ACHN (cell line): ENCODE data around the gene GDPD4.

Experiments
- DNase-seq: peaks from one replicate; pipeline ENCODE4 v3.0.0-alpha.2; 2015
- in situ Hi-C: cut with HindIII; loops from 2 replicates; pipeline ENCODE4 v1.10.0; 2017; ENCODE audit warnings: low sequenced_read_pairs, low pct_ligation_motif_present, low pct_unique_long_range_greater_than_20kb

GDPD4 gene

DNA sequence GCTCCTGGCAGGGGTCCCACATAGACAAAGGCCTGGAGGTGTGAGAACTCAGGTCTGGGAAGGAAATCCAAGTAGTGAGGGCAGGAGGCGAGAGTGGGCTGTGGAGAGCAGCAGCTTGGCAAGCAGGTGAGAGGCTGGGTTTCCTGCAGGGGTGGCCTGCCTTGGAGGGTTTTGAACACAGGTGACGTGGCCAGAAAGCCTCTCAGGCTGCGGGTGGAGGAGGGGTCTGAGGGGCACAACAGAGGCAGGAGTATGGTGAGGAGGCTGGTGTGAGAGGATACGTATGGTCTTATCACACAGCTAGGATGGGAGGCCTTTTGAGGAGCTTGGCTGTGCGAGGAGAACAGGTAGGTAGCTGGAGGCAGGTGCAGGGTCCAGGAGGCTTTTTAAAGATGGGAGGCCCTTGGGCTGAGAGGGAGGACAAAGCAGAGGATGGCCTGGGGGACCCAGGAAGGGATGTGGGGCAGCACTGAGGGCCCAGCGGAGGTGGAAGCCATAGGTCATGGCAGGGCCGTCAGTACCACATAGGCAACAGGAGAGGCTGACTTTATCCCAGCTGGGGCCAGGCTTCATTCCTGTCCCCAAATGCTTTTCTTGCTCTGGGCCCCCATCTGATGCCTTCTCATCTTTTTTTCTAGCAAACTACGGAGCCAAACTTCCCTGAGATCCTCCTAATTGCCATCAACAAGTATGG, 89.0 kb downstream of the GDPD4 start:
- in situ Hi-C loops = no loop called here
- DNase-seq = no peak

DNA sequence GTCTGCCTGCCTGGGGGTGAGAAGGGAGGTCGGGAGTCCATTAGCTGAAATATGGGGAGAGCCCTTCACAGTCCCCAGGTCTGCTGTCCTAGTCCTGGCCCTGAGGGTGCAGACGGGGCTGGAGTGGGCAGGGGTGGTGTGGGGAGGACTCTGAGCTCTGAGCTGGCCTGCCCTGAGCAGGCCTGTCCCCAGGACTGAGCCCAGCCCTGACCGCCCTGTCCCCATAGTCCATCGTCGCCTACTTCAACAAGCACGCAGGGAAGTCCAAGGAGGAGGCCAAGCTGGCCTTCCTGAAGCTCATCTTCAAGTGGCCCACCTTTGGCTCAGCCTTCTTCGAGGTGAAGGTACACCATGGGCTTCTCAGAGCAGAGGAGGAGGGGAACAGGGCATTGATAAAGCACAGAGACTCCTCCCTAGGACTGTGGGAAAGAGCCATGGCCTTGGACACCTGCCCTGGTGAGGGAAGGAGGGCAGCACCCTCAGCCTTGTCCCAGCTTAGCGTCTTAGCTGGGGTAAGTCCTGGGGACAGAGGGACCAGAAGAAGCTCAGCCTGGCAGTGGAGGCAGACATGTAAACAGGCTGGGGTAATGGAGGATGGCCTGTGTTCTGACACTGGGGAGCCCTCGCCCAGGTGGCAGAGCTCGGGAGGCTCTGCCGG, 89.8 kb downstream of the GDPD4 start:
- no peak for DNase-seq
- in situ Hi-C loops = no loop called here

DNA sequence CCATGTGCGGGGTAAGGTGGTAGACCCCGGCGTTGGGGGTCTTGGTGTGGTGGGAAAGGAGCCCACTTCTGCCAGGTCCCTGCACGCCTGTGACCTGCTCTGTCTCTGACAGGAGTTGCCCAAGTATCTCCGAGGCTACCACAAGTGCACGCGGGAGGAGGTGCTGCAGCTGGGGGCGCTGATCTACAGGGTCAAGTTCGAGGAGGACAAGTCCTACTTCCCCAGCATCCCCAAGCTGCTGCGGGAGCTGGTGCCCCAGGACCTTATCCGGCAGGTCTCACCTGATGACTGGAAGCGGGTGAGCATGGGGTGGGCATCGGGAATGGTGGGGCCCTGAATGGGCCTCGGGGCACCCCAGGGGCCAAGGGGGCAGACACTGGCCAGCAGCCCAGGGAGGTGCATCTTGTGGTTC, 90.4 kb downstream of the GDPD4 start:
- in situ Hi-C loops = no loop called here
- no peak for DNase-seq

DNA sequence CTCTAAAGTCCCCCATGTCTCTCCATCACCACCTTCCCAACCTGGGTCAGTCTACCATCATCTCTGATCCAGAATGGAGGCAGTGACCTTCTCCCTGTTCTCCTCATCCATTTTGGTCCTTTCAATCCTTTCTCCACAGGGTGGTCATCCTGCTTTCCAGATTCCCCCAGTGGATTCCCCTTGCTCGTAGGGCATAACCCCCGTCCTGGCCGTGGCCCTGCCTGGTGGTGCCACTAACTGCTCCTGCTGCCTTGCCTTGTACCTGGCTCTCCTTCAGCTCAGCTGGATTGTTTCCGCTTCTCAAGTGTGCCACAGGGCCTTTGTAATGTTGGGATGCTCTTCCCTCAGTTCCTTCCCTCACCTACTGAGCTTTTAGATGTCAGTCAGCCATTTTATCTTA, 91.8 kb downstream of the GDPD4 start:
- no peak for DNase-seq
- in situ Hi-C loops = no loop called here

DNA sequence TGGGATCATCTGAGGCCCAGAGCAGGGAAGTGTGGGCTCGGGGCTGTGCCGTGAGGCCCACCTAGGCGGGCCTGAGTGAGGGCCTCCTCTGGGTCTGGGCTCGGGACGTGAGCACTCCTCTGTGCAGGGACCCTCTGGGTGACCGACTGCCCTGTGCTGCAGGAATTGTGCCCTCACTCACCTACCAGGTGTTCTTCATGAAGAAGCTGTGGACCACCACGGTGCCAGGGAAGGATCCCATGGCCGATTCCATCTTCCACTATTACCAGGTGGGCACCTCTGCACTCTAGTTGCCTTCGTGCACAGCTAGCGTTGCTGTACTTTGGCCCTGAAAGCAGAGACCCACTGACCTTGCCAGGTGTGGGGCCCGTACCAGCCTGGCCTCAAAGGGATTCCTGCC, 93.0 kb downstream of the GDPD4 start:
- no peak for DNase-seq
- in situ Hi-C loops = no loop called here

DNA sequence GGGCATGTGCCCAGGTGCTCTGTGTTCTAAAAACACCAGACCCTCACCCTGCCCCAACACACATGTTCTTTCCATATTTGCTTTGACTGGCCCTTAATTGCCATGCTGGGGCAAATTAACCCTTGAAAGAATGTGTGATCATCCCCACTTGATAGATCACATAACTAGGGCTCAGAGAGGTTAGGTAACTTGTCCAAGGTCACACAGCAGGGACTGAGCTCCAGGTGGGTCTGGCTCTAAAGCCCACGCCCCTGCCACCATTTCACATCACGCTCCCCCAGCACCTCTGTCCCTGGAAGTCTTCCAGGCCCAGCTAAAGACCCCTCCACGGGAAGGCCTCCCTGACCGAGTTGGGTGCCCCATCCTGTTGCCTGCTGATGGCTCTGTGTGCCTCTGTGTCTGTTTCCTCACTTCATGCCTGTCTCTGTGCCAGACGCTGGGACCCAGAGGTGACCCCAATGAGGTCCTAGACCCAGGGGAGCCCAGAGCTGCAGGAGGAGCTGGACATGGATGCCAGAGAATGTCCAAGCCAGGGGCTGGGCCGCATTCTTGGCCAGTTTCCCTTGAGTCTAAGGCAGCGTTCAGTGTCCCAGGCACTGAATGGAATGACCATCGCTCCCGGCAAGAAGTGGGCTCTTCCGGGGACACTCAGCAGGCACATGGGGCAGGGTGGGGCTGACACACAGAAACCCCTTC, 93.7 kb downstream of the GDPD4 start:
- in situ Hi-C loops = no loop called here

DNA sequence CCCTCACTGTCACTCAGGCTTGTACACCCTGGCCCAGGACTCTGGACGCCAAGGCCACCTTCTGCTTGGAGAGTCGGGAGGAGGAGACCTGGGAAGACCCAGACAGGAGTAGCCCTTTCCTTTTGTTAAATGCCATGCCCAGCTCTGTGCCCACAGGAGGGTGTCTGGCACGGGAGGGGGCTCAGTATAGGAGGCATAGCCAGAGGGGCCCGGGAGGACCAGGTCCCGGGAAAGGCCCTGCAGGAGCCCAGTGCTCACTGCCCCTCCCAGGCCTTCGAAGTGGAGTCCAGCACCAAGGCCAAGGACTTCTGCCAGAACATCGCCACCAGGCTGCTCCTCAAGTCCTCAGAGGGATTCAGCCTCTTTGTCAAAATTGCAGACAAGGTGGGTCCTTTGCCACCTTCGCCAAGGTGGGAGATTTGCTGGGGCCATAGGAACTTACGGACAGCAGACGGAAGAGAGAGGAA, 94.4 kb downstream of the GDPD4 start:
- DNase-seq = no peak
- in situ Hi-C loops = no loop called here

More for the DNA sequence above, 93.7 kb downstream of the GDPD4 start:
- DNase-seq = no peak

DNA sequence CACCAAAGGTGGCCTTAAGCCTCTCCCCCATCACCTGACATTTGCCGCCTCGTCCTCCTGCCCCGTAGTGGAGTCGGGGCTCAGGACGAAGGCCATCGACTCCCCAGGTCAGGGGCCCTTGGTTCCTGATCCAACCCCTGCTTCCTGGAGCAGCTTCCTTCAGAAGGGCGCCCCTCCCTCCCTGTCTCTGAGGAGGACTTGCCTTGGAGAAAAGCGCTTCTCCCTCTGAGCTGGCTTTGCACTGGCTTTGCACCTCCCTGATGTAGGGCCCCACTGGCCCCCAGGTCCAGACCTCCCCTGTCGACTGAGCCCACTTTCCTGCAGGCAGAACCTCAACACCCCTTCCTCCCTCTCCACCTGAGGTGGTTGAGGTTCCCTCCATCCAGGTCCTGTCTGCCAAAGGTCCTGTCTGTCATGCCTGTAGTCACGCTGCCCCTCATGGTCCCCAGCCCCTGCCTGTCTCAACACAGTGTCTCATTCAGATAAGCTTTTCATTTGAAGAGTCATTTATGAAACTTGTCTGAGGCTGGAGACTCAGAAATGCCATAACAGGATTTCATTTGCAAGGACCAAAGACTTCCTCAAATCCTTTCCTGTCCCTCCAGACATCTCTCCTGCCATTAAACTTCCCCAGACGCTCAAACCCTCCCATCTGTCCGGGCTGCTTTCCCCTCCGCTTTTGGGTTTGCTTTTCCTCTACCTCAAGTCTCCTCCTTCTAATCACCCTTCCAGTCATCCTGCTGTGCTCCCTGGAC, 95.0 kb downstream of the GDPD4 start:
- in situ Hi-C loops = no loop called here
- DNase-seq = no peak

DNA sequence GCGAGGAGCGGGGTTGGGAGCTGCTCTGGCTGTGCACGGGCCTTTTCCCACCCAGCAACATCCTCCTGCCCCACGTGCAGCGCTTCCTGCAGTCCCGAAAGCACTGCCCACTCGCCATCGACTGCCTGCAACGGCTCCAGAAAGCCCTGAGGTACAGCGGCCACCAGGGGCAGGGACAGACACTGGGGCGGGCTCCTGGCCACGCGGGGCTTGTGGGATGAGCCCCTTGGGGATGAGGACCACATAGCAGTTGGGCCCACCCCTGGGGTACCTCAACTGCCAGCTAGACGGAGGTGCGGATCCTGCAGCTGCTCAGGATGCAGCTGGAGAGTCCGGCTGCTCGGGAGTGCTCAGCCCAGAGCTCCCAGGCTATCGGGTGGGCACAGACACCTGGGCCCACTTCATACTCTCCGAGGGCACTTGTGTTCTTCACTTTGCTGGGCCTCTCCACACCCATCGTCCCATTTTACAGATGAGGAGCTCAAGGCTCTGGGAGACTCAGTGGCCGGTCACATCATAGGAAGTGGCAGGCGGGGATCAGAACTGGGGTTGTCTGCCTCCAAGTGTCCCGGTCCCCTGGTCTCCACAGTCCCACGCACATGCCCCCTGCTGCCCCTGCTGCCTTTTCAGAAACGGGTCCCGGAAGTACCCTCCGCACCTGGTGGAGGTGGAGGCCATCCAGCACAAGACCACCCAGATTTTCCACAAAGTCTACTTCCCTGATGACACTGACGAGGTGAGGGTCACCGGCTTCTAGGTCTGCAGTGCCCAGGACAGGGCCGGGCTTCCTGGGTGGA, 95.8 kb downstream of the GDPD4 start:
- in situ Hi-C loops = no loop called here

DNA sequence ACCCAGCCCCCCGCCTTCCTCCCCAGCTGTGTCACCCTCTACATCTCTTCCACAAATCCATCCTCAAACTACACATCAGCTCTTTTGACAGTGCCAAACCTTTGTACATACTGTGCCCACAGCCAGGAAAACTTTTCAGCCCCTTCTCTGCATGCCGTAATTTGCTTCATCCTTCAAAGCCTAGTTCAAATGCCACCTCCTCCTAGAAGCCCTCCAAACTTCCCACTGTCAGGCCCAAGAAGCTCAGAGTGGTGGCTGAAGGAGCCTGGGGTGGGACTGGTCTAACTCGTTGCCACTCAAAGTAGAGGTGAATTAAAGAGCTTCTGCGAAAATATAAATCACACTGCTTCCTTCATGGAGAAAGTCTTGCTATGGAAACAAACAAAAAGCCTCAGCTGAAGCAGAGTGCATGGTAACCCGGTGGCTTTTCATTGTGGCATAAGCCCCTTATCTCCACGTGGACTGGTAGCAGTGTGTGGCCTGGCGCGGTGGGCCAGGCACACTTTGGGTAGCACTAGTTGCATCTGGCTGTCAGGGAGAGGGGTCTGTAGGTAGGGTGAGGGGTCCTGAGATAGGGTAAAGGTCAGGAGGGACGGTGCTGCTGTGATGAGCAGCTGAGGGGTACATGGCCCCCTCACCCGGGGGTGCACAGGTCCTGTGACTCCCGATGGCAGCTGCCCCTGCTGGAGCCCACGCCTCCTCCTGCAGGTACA, 96.6 kb downstream of the GDPD4 start:
- DNase-seq = no peak
- in situ Hi-C loops = no loop called here

More for the DNA sequence above, 95.8 kb downstream of the GDPD4 start:
- no peak for DNase-seq

DNA sequence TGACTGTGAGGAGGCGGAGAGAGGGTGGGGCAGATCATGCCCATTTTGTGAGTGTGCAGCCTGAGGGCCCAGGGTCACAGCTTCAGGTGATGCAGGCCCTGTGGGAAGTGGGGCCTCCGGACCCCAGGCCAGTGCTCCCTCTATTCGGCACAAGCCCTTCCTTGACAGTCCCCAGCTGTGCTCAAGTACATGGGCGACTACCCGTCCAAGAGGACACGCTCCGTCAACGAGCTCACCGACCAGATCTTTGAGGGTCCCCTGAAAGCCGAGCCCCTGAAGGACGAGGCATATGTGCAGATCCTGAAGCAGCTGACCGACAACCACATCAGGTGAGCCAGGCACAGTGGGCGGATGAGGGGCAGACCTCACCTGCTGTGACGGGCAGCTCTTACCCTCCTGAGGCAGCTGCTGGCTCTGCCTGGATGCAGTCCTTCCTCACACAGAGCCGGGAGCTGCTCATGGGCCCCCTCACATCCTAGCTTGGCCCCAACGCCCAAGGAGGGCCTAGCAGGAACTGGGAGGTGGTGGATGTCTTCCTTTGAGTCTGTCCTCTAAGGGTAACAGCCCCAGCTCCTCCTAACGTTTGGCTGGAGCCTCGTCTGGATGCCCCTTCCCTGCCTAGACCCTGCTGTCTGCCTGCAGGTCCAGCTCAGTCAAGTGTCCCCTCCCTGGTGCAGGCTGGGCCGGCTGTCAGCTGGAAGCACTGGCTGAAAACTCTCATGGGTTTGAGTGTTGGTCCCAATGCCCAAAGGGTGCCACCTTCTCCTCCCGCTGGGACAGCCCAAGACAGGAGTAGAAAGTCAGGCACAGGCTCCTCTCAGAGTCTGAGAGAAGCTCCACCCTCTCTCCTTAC, 97.4 kb downstream of the GDPD4 start:
- DNase-seq = no peak
- in situ Hi-C loops = no loop called here

DNA sequence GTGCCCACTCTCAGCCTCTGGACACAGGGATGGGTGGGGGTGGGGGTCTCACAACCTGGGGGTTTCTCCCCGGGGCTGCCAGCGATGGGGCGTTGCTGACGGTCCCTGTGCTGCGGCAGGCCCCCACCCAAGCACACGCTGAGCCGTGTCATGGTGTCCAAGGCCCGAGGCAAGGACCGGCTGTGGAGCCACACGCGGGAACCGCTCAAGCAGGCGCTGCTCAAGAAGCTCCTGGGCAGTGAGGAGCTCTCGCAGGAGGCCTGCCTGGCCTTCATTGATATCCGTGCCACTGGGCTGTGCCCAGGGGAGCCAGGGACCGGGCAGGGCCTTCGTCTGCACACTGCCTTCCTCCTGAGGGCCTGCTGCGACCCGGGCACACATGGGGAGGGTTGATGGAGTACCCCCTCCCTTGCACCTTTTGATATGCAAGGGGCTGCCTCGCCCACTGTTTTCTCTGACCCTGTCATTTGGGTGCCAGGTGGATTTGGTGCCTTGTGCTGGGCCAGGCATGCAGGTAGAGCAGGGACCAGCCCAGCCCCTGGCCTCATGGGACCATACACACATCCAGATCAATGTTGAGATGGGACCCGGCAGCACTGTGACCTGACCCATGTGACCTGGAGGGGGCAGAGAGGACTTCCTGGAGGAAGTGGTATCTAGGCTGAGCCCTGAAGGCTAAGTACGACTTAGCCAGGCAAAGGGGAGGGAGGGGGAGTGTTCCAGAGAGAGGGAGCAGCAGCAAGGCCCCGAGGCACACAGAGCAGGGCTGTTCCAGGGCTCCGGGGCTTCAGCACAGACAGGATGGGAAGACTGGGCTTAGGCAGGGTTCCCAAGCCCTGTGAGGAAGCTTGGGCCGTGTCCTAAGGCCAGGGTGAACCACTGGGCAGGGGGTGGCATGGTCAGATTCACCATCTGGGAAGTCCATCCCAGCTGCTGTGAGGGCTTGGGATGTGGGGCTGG, 98.3 kb downstream of the GDPD4 start:
- DNase-seq = no peak
- in situ Hi-C loops = no loop called here

DNA sequence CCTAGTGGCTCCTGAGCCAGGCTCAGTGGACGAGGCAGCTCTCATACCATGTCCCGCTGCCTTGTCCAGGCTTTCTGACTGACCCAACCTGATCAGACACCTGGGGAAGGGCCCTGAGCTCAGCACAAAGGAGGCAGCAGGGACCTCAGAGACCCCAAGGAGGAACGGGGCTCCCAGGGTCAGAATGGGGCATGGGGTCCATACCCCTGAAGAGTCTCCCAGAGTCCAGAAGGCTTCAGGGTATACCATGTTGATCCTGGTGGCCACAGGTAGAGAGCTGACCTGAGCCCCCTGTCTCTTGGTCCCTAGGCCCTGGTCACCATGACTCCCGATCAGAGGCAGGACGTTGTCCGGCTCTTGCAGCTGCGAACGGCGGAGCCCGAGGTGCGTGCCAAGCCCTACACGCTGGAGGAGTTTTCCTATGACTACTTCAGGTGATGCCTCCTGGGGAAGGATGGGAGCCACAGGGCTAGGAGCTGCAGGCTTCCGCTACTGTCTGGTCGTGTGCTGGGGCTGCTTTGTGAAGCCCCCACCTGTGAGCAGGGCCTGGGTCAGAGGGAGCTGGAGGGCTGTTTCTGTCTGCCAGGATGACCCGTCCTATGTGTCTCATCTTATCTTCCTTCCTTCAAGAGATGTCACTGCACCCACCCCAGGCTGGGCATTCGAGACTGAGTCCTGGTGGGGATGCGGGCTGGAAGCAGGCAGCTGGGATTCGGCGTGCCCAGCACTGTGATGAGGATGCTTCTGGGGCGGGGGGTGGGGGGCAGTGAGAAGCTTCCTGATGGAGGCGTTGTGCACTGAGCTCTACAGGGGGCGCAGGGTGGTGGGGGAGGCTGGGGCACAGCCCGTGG, 99.3 kb downstream of the GDPD4 start:
- no peak for DNase-seq
- in situ Hi-C loops = no loop called here

DNA sequence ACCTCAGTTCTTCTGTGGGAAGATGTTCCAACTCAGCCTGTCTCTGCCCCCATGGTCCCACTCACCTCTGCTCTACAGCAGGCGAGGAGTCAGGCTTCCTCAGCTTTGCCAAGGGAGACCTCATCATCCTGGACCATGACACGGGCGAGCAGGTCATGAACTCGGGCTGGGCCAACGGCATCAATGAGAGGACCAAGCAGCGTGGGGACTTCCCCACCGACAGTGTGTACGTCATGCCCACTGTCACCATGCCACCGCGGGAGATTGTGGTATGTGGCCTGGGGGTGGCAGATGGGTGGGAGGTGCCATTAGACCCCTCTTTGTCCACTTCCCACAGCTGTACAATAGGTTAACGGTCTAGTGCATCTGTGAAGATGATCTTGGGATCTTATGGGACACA, 100.1 kb downstream of the GDPD4 start:
- in situ Hi-C loops = no loop called here
- DNase-seq = no peak
